Brain microvascular endothelial cell (primary cell): ENCODE results near the gene SLC19A1.
"Not testable (repeated sequence)": the region's sequence is repeated elsewhere in the genome, so short reads cannot be mapped to it uniquely, and the experiment has no call there.

ENCODE experiments used
- DNase-seq: peaks from one replicate; pipeline ENCODE4 v3.0.0-alpha.2; 2020
- H3K27ac ChIP-seq: fragments of 250-450 bp; sonication (Bioruptor Pico); 2 replicates; pipeline ENCODE4 v1.5.1; 2020; ENCODE audit warnings: mild to moderate bottlenecking, moderate library complexity
- H3K27me3 ChIP-seq: fragments of 250-450 bp; sonication (Bioruptor Pico); replicated peaks from 2 replicates; pipeline ENCODE4 v1.5.1; 2020; ENCODE audit warnings: mild to moderate bottlenecking
- H3K36me3 ChIP-seq: fragments of 250-450 bp; sonication (Bioruptor Pico); replicated peaks from 2 replicates; pipeline ENCODE4 v1.5.1; 2020; ENCODE audit warnings: mild to moderate bottlenecking
- H3K4me3 ChIP-seq: 2 replicates; pipeline ENCODE4 v1.5.1; 2011; ENCODE audit warnings: low read depth, mild to moderate bottlenecking, control low read depth, low read length, moderate library complexity
- CTCF ChIP-seq: IDR thresholded peaks from 2 replicates; pipeline ENCODE4 v1.5.1; 2011; ENCODE audit warnings: low read depth, mild to moderate bottlenecking, moderate library complexity, low read length, control low read depth, inconsistent platforms; ENCODE audit errors: missing control alignments
- in situ Hi-C: cut with HindIII; loops from 2 replicates; pipeline ENCODE4 v1.10.0; 2017; ENCODE audit warnings: low sequenced_read_pairs, low pct_ligation_motif_present

SLC19A1 gene

GRCh38 chr21:45530423-45531113 lies 11.7 kb downstream of the SLC19A1 start:
- H3K27ac ChIP-seq: no peak overlapping the region
- no peak overlapping the region for H3K4me3 ChIP-seq
- no peak for TF ChIP-seq CTCF
- peaks cover 14% of the 10 kb centered on the region for H3K36me3 ChIP-seq
- H3K27me3 ChIP-seq: no peaks in the 10 kb centered on the region
- no peak for DNase-seq
- in situ Hi-C loops: no loop called here

GRCh38 chr21:45529785-45530422 lies 12.3 kb downstream of the SLC19A1 start:
- in situ Hi-C loops: no loop called here
- no peak for DNase-seq
- Histone ChIP-seq H3K27me3 (no peaks in the 10 kb centered on the region), H3K27ac (no peak overlapping the region), H3K36me3 (peaks cover 14% of the 10 kb centered on the region), H3K4me3 (no peak overlapping the region)
- no peak for TF ChIP-seq CTCF

- in situ Hi-C loops: no loop called here
- no peak for DNase-seq
Measured at GRCh38 chr21:45528981-45529784, 13.1 kb downstream of the SLC19A1 start.

GRCh38 chr21:45528028-45528705 lies 14.1 kb downstream of the SLC19A1 start:
- in situ Hi-C loops: no loop called here
- Histone ChIP-seq H3K36me3 (peaks cover 14% of the 10 kb centered on the region), H3K4me3 (no peak overlapping the region), H3K27me3 (no peaks in the 10 kb centered on the region), H3K27ac (no peak overlapping the region)
- DNase-seq: no peak
- TF ChIP-seq CTCF: no peak

More at GRCh38 chr21:45528981-45529784, 13.1 kb downstream of the SLC19A1 start:
- peaks cover 14% of the 10 kb centered on the region for H3K36me3 ChIP-seq
- no peaks in the 10 kb centered on the region for H3K27me3 ChIP-seq
- no peak overlapping the region for H3K4me3 ChIP-seq
- no peak overlapping the region for H3K27ac ChIP-seq
- TF ChIP-seq CTCF: peak; percentile 11

- H3K36me3 ChIP-seq: peaks cover 14% of the 10 kb centered on the region
- H3K27me3 ChIP-seq, DNase-seq, H3K27ac ChIP-seq, in situ Hi-C loops, H3K4me3 ChIP-seq: not testable (repeated sequence)
Measured at GRCh38 chr21:45527151-45527999, 14.9 kb downstream of the SLC19A1 start.
